Heart left ventricle (tissue), 16 donors: ENCODE measurements around the gene C2orf92. TPM values are rescaled to one million over a fixed set of nuclear protein-coding genes. Genes with fewer than 3 reads are reported as not detected.
"Not testable (repeated sequence)": the region's sequence is repeated elsewhere in the genome, so short reads cannot be mapped to it uniquely, and the experiment has no call there.

Source experiments
- ATAC-seq, 4 donors: fragments of 200-7000 bp; cut with Tn5 transposase; one replicate each; pipeline ENCODE4 v1.9.1; 2020 to 2022; ENCODE audit warnings: moderate library complexity in 4 of 4, mild to moderate bottlenecking in 3 of 4, moderate number of reproducible peaks in 1 of 4
- DNase-seq, 5 donors: peaks; one replicate each; pipeline ENCODE4 v3.0.0-alpha.2; 2020
- H3K27ac ChIP-seq, 12 donors: fragments of 200-600 bp; sonication (generic) in 4 of 12; one replicate each; pipeline versions ENCODE4 v1.5.0 to v1.8.0; 2016 to 2022; ENCODE audit warnings: mild to moderate bottlenecking in 2 of 12
- H3K27me3 ChIP-seq, 9 donors: fragments of 200-600 bp; sonication (generic) in 2 of 9; one replicate each; pipeline versions ENCODE4 v1.5.1 to v1.8.0; 2016 to 2022; ENCODE audit warnings: mild to moderate bottlenecking in 3 of 9
- H3K36me3 ChIP-seq, 9 donors: fragments of 200-600 bp; sonication (generic) in 2 of 9; one replicate each; pipeline versions ENCODE4 v1.5.0 to v1.8.0; 2018 to 2022; ENCODE audit warnings: mild to moderate bottlenecking in 2 of 9
- H3K4me1 ChIP-seq, 12 donors: fragments of 200-600 bp; sonication (generic) in 4 of 12; one replicate each; pipeline versions ENCODE4 v1.5.0 to v1.8.0; 2016 to 2022; ENCODE audit warnings: mild to moderate bottlenecking in 3 of 12
- H3K4me3 ChIP-seq, 12 donors: fragments of 200-600 bp; sonication (generic) in 4 of 12; one replicate each; pipeline versions ENCODE4 v1.5.0 to v1.8.0; 2017 to 2022; ENCODE audit warnings: mild to moderate bottlenecking in 9 of 12, moderate library complexity in 4 of 12
- H3K9me3 ChIP-seq, 12 donors: fragments of 200-600 bp; sonication (generic) in 4 of 12; one replicate each; pipeline versions ENCODE4 v1.5.0 to v1.8.0; 2016 to 2022; ENCODE audit warnings: mild to moderate bottlenecking in 1 of 12
- POLR2A ChIP-seq, 2 donors: fragments of 450-650 bp; IDR thresholded peaks; one replicate each; pipeline ENCODE4 v1.6.1; 2017; ENCODE audit warnings: antibody characterized with exemption in 2 of 2, mild to moderate bottlenecking in 2 of 2, moderate library complexity in 2 of 2
- WGBS, 4 donors: extraction: QIAGEN DNeasy Blood & Tissue Kit in 2 of 4; methylation state at CpG; one replicate each; pipeline versions ENCODE4 v1.1.5 to v1.1.7; 2013 to 2018; 5-methylcytosine and 5-hydroxymethylcytosine counted together
- intact Hi-C, 10 donors: fragments of 100-400 bp; cut with DNase I; formaldehyde crosslinking; loops; one replicate each; pipeline versions ENCODE4 v1.11.1 to v1.14.2; 2022
- polyA plus RNA-seq, 2 donors: library from polyadenylated mRNA; stranded (reverse); fragments of 200-250 nt; gene quantifications; one replicate each; pipeline ENCODE4 v1.2.3, GENCODE V29; 2013
- total RNA-seq, 9 donors: library from RNA; depleted of rRNA in 2 of 9; stranded (reverse); fragments of >200 nt in 2 of 9; fragmentation: NEBNext Ultra II Directional in 3 of 9; extraction: Animal tissue kit (Norgen Biotek cat#: 25700) in 3 of 9; gene quantifications; one replicate each; pipeline versions ENCODE4 v1.1.0 to v1.2.4, GENCODE V29; 2016 to 2023
- TF ChIP-seq, protein P1 (sequence below), 12 donors: fragments of 200-600 bp; sonication (generic) in 4 of 12; IDR thresholded peaks; one replicate each; pipeline versions ENCODE4 v1.5.0 to v1.8.0; 2018 to 2022; ENCODE audit warnings: antibody characterized with exemption in 12 of 12, mild to moderate bottlenecking in 5 of 12
- donor health status: ischemic (EF 13 %, LVEDD 7.1; RV severe dilation, severe dysfunction).
- donor health status: healthy with polysubstance abuse.
- donor health status: DM: no; HTN: yes; CAD: no.
- donor health status: DM: no; HTN: no; CAD: no.
- donor health status: ischemic (EF 25% LVEDD 6.9; RV normal size, moderate dysfunction).
- donor health status: ischemic (EF 25% LVEDD 5.7; RV mildly dilated, moderate dysfunction).
- donor health status: healthy.
- donor health status: DM: yes; HTN: yes; CAD: no.
- donor health status: ischemic (EF 35%, LVEDD 5.7; RV mildly dilated, moderate dysfunction).
- donor health status: nonischemic (EF 11% LVEDD 7.7; RV severe dilation, severe dysfunction).
- donor health status: DM: yes; HTN: yes; CAD: no.
- donor health status: PGD.
- donor health status: ischemic (EF 29% LVEDD 5.4; RV normal size, mild dysfunction).
- donor health status: nonischemic (EF 23%, LVEDD 6.1; RV moderate dilation, normal function).

C2orf92 gene
- total and polyA plus RNA-seq, 11 donors: 0.89 to 11.0 (median 2.4) TPM

DNA sequence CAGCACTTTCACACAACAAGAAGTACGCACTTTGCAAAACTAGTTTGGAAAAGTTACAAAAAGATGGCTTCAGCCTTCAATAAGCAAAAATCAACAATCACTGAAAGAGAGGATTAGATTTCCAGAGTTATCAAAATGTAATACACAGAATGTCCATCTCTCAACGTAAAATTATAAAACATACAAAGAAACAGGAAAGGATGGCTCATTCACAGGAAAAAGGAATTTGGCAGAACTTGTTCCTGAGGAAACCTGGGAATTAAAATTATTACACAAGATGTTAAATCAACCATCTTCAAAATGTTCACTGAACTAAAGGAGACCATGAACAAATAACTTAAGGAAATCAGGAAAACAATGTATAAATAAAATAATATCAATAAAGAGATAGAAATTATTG, 8.0 kb downstream of the C2orf92 start:
- intact Hi-C loops: loop anchor here in 1 of 10 donors (5.0 kb wide), 1 partner anchor 35 kb away; no protein-coding TSS in a partner anchor

DNA sequence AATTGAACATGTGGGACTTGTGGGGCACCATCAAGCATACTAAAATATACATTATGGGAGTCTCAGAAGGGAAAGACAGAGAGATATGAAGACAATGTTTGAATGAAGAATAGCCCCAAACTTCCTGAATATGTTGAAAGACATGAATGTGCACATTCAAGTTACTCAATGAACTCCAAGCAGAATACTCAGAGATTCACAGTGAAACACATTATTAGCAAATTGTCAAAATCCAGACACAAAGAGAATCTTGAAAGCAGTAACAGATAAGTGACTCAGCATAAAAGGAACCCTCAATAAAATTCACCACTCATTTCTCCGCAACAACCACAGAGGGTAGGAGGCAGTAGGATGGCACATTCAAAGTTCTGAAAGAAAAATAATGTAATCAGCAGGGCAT, 8.8 kb downstream of the C2orf92 start:
- TF ChIP-seq, protein P1, sequence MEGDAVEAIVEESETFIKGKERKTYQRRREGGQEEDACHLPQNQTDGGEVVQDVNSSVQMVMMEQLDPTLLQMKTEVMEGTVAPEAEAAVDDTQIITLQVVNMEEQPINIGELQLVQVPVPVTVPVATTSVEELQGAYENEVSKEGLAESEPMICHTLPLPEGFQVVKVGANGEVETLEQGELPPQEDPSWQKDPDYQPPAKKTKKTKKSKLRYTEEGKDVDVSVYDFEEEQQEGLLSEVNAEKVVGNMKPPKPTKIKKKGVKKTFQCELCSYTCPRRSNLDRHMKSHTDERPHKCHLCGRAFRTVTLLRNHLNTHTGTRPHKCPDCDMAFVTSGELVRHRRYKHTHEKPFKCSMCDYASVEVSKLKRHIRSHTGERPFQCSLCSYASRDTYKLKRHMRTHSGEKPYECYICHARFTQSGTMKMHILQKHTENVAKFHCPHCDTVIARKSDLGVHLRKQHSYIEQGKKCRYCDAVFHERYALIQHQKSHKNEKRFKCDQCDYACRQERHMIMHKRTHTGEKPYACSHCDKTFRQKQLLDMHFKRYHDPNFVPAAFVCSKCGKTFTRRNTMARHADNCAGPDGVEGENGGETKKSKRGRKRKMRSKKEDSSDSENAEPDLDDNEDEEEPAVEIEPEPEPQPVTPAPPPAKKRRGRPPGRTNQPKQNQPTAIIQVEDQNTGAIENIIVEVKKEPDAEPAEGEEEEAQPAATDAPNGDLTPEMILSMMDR (IDR thresholded peaks at IDR 0.05): no peak
- TF ChIP-seq POLR2A (IDR thresholded peaks at IDR 0.05): no peak
- Histone ChIP-seq H3K27ac (no peak overlapping the region), H3K36me3 (no peaks in the 10 kb centered on the region), H3K9me3 (no peaks in the 10 kb centered on the region), H3K27me3 (peaks cover 0 to 2% (median 0%) of the 10 kb centered on the region in 9 donors), H3K4me3 (no peak overlapping the region), H3K4me1 (no peaks in the 10 kb centered on the region)
- 91 to 100% (median 97%) methylated on average over 1 of the region's 1 CpG for WGBS, 4 donors
- no peak for DNase-seq
- no peak for ATAC-seq
- intact Hi-C loops: loop anchor here in 1 of 10 donors (5.0 kb wide), 1 partner anchor 36 kb away; no protein-coding TSS in a partner anchor

More for the DNA sequence above, 8.0 kb downstream of the C2orf92 start:
- no peaks in the 10 kb centered on the region for H3K4me1 ChIP-seq
- TF ChIP-seq, protein P1 (IDR thresholded peaks at IDR 0.05): no peak
- no peak for TF ChIP-seq POLR2A (IDR thresholded peaks at IDR 0.05)
- H3K27me3 ChIP-seq: peaks cover 0 to 2% (median 0%) of the 10 kb centered on the region in 9 donors
- no peak overlapping the region for H3K4me3 ChIP-seq
- ATAC-seq: no peak
- 71 to 77% (median 75%) methylated on average over 2 of the region's 2 CpGs for WGBS, 4 donors
- no peak for DNase-seq
- no peak overlapping the region for H3K27ac ChIP-seq
- H3K36me3 ChIP-seq: no peaks in the 10 kb centered on the region
- no peaks in the 10 kb centered on the region for H3K9me3 ChIP-seq

DNA sequence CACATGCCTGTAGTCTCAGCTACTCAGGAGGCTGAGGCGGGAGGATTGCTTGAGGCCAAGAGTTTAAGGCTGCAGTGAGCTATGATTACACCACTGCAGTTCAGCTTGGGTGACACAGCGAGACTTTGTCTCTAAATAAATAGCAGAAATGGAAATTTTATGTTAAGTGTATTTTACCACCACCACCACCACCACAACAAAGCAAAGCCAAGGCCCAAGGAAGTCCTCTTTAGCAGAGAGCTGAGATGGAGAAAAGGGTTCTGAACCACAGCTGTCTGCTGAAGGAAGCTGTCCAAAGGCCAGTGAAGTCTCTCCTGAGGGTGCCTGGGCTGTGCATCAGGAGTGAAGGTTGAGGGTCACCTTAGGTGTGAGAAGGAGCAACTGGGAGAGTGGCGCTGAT, 17.7 kb downstream of the C2orf92 start:
- H3K27me3 ChIP-seq, H3K4me1 ChIP-seq, H3K36me3 ChIP-seq, H3K9me3 ChIP-seq, H3K4me3 ChIP-seq, H3K27ac ChIP-seq, intact Hi-C loops, ATAC-seq, DNase-seq: not testable (repeated sequence)
- 80 to 98% (median 93%) methylated on average over 2 of the region's 3 CpGs for WGBS, 4 donors

DNA sequence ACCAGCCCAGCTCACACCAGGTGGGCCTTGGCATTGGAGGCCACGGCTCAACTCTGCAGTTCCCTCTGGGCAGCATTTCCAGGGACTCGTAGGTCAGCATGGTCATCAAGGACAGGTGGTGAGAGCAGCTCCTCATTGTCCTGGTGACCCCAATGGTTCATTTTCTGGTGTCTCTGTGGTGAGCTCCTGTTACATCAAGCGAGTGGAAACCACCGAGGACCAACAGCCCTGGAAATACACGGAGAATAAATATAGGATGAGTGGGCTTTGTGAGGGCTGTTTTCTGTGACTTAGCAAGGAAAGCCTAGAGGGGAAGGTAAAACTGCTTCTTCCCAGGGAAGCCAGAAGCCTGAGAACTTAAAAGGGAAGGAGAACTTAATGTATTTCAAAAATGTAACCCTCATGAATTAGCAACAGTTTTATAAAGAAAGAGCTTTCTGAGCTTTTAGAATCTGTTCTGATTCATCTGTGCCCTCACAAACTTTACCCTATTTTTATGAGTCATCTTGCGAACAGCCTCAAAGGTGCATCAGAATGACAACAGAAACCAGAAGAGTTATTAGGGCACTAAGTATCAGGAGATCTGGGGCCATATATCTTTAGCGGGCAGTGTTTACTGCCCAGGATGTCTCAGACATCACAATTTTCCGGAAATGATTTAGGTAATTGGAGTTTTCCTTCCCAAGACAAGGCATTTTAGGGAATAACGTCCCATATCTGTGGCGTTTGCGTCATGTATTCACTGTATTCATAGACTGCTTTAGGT, 18.7 kb downstream of the C2orf92 start:
- intact Hi-C loops: no loop called here
- no peaks in the 10 kb centered on the region for H3K36me3 ChIP-seq
- ATAC-seq (no peak), DNase-seq (no peak)
- no peak overlapping the region for H3K4me3 ChIP-seq
- TF ChIP-seq POLR2A (IDR thresholded peaks at IDR 0.05): no peak
- TF ChIP-seq, protein P1 (IDR thresholded peaks at IDR 0.05): no peak
- no peaks in the 10 kb centered on the region for H3K27me3 ChIP-seq
- H3K4me1 ChIP-seq: no peaks in the 10 kb centered on the region
- WGBS, 4 donors: 91 to 95% (median 93%) methylated on average over 9 to 11 of the region's 11 CpGs
- H3K9me3 ChIP-seq: peaks cover 0 to 4% (median 0%) of the 10 kb centered on the region in 12 donors
- no peak overlapping the region for H3K27ac ChIP-seq
